Liver (tissue), 9 donors: ENCODE data around the gene KCNMB2. TPM values are rescaled to one million over a fixed set of nuclear protein-coding genes. Genes with fewer than 3 reads are reported as not detected.
"Not testable (repeated sequence)": the region's sequence is repeated elsewhere in the genome, so short reads cannot be mapped to it uniquely, and the experiment has no call there.

Experiments
- DNase-seq: peaks from one replicate; pipeline ENCODE4 v3.0.0-alpha.2; 2017; ENCODE audit warnings: low spot score
- H3K27ac ChIP-seq, 2 donors: one replicate each; pipeline ENCODE4 v1.7.0; 2013; ENCODE audit warnings: inconsistent platforms in 2 of 2, low read length in 2 of 2, control low read depth in 1 of 2, low read depth in 1 of 2, mild to moderate bottlenecking in 1 of 2
- H3K27me3 ChIP-seq, 4 donors: one replicate each; pipeline versions ENCODE4 v1.6.1 to v1.7.0; 2013; ENCODE audit warnings: low read length in 3 of 4, inconsistent platforms in 1 of 4, mild to moderate bottlenecking in 1 of 4, moderate library complexity in 1 of 4; ENCODE audit not compliant: control insufficient read depth in 4 of 4, insufficient read depth in 4 of 4
- H3K36me3 ChIP-seq, 4 donors: one replicate each; pipeline versions ENCODE4 v1.6.1 to v1.7.0; 2013; ENCODE audit warnings: low read length in 3 of 4, mild to moderate bottlenecking in 3 of 4, low read depth in 1 of 4, moderate library complexity in 1 of 4; ENCODE audit not compliant: control insufficient read depth in 4 of 4, insufficient read depth in 3 of 4
- H3K4me1 ChIP-seq, 4 donors: one replicate each; pipeline versions ENCODE4 v1.6.1 to v1.7.0; 2013; ENCODE audit warnings: low read length in 3 of 4, mild to moderate bottlenecking in 3 of 4, moderate library complexity in 1 of 4; ENCODE audit not compliant: control insufficient read depth in 4 of 4, insufficient read depth in 4 of 4
- H3K4me3 ChIP-seq, 3 donors: one replicate each; pipeline versions ENCODE4 v1.6.1 to v1.7.0; 2013; ENCODE audit warnings: low read length in 3 of 3, control low read depth in 1 of 3, low read depth in 1 of 3, mild to moderate bottlenecking in 1 of 3
- H3K9ac ChIP-seq, 2 donors: one replicate each; pipeline ENCODE4 v1.7.0; 2013; ENCODE audit warnings: low read length in 2 of 2, mild to moderate bottlenecking in 2 of 2, moderate library complexity in 2 of 2, control low read depth in 1 of 2, low read depth in 1 of 2
- H3K9me3 ChIP-seq, 4 donors: one replicate each; pipeline versions ENCODE4 v1.6.1 to v1.7.0; 2013; ENCODE audit warnings: low read length in 3 of 4; ENCODE audit not compliant: control insufficient read depth in 4 of 4
- ATF3 ChIP-seq: IDR thresholded peaks from 2 replicates; pipeline ENCODE4 v1.6.1; 2016; ENCODE audit warnings: antibody characterized with exemption
- CTCF ChIP-seq: fragments of 150-350 bp; IDR thresholded peaks from 2 replicates; pipeline ENCODE4 v1.5.1; 2017; ENCODE audit warnings: improper control_type of control experiment, low read depth, low read length; ENCODE audit not compliant: missing input control
- FOXA1 ChIP-seq: IDR thresholded peaks from 2 replicates; pipeline ENCODE4 v1.6.1; 2016; ENCODE audit warnings: antibody characterized with exemption
- GABPA ChIP-seq, 2 donors: IDR thresholded peaks in 1 of 2; conservative IDR thresholded peaks in 1 of 2; 2 replicates each; pipeline ENCODE4 v1.6.1; 2016; ENCODE audit warnings: antibody characterized with exemption in 2 of 2, mild to moderate bottlenecking in 1 of 2, moderate library complexity in 1 of 2
- HNF4A ChIP-seq, 2 donors: conservative IDR thresholded peaks; 2 replicates each; pipeline ENCODE4 v1.6.1; 2016; ENCODE audit warnings: antibody characterized with exemption in 2 of 2, mild to moderate bottlenecking in 2 of 2
- HNF4G ChIP-seq: IDR thresholded peaks from 2 replicates; pipeline ENCODE4 v1.6.1; 2016; ENCODE audit warnings: antibody characterized with exemption
- JUND ChIP-seq, 2 donors: IDR thresholded peaks; 2 replicates each; pipeline ENCODE4 v1.6.1; 2016; ENCODE audit warnings: antibody characterized with exemption in 2 of 2
- NR2F2 ChIP-seq: IDR thresholded peaks from 2 replicates; pipeline ENCODE4 v1.6.1; 2016; ENCODE audit warnings: antibody characterized with exemption
- SP1 ChIP-seq: IDR thresholded peaks from 2 replicates; pipeline ENCODE4 v1.6.1; 2018; ENCODE audit warnings: antibody characterized with exemption, mild to moderate bottlenecking
- TAF1 ChIP-seq: conservative IDR thresholded peaks from 2 replicates; pipeline ENCODE4 v1.6.1; 2016; ENCODE audit warnings: antibody characterized with exemption, mild to moderate bottlenecking
- WGBS: extraction: QIAGEN DNeasy Blood & Tissue Kit; methylation state at CpG from one replicate; pipeline ENCODE4 v1.1.7; 2013; 5-methylcytosine and 5-hydroxymethylcytosine counted together
- polyA plus RNA-seq, 2 donors: library from polyadenylated mRNA; stranded (reverse) in 1 of 2; unstranded in 1 of 2; fragments of 200-250 nt in 1 of 2; fragments of >200 nt in 1 of 2; fragmentation: Nextera tagmentation in 1 of 2; extraction: Ambion mirVana in 1 of 2; gene quantifications; one replicate each; pipeline versions ENCODE4 v1.2.1 to v1.2.3, GENCODE V29; 2013 to 2015
- total RNA-seq, 2 donors: library from RNA; depleted of rRNA; stranded (reverse); fragments of >200 nt; gene quantifications; one replicate each; pipeline ENCODE4 v1.2.3, GENCODE V29; 2014
- donor health status: healthy.
- donor health status: healthy.
- donor health status: healthy.
- donor health status: healthy.
- donor health status: healthy.

KCNMB2 gene
- total and polyA plus RNA-seq, 4 donors, result 0.08 to 0.33 (median 0.16) TPM; not detected in 1

DNA sequence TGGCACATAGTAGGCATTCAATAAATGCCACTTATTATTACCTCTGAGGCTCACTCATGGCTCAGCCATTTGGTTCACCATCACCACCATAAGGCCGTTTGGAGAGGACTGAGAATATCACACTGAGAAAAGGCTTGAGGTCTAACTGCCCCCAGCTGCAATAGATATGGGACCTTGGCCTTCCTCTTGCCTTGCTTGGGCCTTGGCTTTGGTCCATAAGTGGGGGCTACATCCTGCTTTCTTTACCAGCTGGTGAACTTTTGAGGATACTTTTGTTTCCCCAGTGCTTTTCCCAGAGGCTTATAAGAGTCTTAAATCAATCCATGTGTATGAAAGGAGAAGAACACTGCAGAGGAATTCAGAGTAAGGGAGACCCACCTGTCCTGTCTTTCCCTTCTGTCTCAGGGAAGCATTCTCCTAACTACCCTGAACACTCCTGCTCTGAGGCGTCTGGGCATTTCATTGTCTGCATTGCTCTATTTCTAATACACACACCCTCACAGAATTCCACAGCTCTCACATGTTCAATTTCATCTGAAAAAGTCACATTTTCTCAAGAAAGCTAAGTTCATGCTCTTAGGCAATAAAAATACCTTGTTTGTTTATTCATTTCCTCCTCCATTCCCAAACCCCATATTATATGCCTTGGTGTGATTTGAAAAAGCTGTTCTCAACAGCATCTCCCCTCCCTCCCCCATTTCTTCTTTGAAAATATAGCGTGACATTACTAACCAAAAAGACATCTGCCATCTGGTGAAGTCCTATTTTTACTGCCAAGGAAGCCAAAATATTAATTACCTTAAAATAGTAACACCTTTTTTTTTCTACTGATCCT lies 22.5 kb upstream of the KCNMB2 start:
- H3K9me3 ChIP-seq, result no peaks in the 10 kb centered on the region
- DNase-seq, result no peak
- no peak overlapping the region for H3K4me3 ChIP-seq
- WGBS, result 72% methylated on average over 3 of the region's 3 CpGs
- no peaks in the 10 kb centered on the region for H3K4me1 ChIP-seq
- H3K27me3 ChIP-seq, result no peaks in the 10 kb centered on the region
- no peak overlapping the region for H3K27ac ChIP-seq
- no peaks in the 10 kb centered on the region for H3K36me3 ChIP-seq
- H3K9ac ChIP-seq, result no peak overlapping the region
- TF ChIP-seq NR2F2 (no peak), ATF3 (no peak), FOXA1 (no peak), SP1 (no peak), CTCF (no peak), JUND (IDR thresholded peaks at IDR 0.05) (no peak), HNF4G (no peak), TAF1 (no peak)

- H3K27ac ChIP-seq, result no peak overlapping the region
- WGBS, result 93% methylated on average over 2 of the region's 2 CpGs
- H3K9ac ChIP-seq, result no peak overlapping the region
- no peak overlapping the region for H3K4me3 ChIP-seq
- no peaks in the 10 kb centered on the region for H3K27me3 ChIP-seq
- no peaks in the 10 kb centered on the region for H3K4me1 ChIP-seq
- H3K36me3 ChIP-seq, result no peaks in the 10 kb centered on the region
- TF ChIP-seq HNF4A (conservative IDR thresholded peaks at IDR 0.05) (no peak), GABPA (IDR thresholded peaks at IDR 0.05 in 1 of 2, conservative IDR thresholded peaks at IDR 0.05 in 1 of 2) (no peak)
- no peaks in the 10 kb centered on the region for H3K9me3 ChIP-seq
- DNase-seq, result no peak
These were observed 21.8 kb upstream of the KCNMB2 start for GRCh38 chr3:178514401-178514800.

DNA sequence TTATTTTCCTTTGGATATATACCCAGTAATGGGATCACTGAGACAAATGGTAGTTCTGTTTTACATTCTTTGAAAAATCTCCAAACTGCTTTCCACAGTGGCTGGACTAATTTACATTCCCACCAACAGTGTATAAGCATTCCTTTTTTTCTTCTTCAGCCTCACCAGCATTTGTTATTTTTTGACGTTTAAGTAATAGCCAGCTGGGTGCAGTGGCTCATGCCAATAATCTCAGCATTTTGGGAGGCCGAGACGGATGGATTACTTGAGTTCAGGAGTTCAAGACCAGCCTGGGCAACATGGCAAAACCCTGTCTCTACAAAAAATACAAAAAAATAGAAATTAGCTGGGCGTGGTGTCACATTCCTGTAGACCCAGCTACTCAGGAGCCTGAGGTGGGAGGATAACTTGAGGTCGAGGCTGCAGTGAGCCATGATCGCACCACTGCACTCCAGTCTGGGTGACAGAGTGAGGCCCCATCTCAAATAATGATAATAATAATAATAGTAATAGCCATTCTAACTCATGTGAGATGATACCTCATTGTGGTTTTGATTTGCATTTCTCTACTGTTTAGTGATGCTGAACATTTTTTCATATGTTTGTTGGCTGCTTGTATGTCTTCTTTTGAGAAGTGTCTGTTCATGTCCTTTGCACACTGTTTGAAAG lies 21.0 kb upstream of the KCNMB2 start:
- not testable (repeated sequence) for H3K27ac ChIP-seq, DNase-seq, H3K36me3 ChIP-seq, H3K4me3 ChIP-seq, H3K27me3 ChIP-seq, H3K4me1 ChIP-seq, H3K9me3 ChIP-seq, H3K9ac ChIP-seq
- 74% methylated on average over 6 of the region's 6 CpGs for WGBS
